Measurements from ENCODE around the gene BAZ1B.
"Not testable (repeated sequence)": the region's sequence is repeated elsewhere in the genome, so short reads cannot be mapped to it uniquely, and the experiment has no call there.

BAZ1B gene

GRCh38 chr7:73541722-73542121, 19.6 kb upstream of the BAZ1B start:
- DNase-seq (ENCODE audit: low spot score), result no peak

- DNase-seq (ENCODE audit: low spot score), result no peak
Observed at GRCh38 chr7:73539709-73540108, 17.6 kb upstream of the BAZ1B start.

GRCh38 chr7:73538510-73538909, 16.4 kb upstream of the BAZ1B start:
- not testable (repeated sequence) for DNase-seq (ENCODE audit: low spot score)

GRCh38 chr7:73537051-73537450, 15.0 kb upstream of the BAZ1B start:
- DNase-seq (ENCODE audit: low spot score), result no peak

GRCh38 chr7:73536479-73536878, 14.4 kb upstream of the BAZ1B start:
- DNase-seq (ENCODE audit: low spot score), result no peak

- not testable (repeated sequence) for DNase-seq (ENCODE audit: low spot score)
Observed at GRCh38 chr7:73535918-73536317, 13.8 kb upstream of the BAZ1B start.

GRCh38 chr7:73533742-73534141, 11.6 kb upstream of the BAZ1B start:
- DNase-seq (ENCODE audit: low spot score), result no peak

- DNase-seq (ENCODE audit: low spot score), result no peak
Observed at GRCh38 chr7:73532224-73532623, 10.1 kb upstream of the BAZ1B start.

GRCh38 chr7:73530800-73531199, 8.7 kb upstream of the BAZ1B start:
- DNase-seq (ENCODE audit: low spot score), result no peak

GRCh38 chr7:73526896-73527821, 5.1 kb upstream of the BAZ1B start:
- DNase-seq (ENCODE audit: low spot score), result no peak

- DNase-seq (ENCODE audit: low spot score), result not testable (repeated sequence)
Observed at GRCh38 chr7:73526158-73526494, 4.0 kb upstream of the BAZ1B start.

- peak; percentile 56 for DNase-seq (ENCODE audit: low spot score)
Observed at GRCh38 chr7:73521636-73522104, 423 bp downstream of the BAZ1B start.

- peak; percentile 32 for DNase-seq (ENCODE audit: low spot score)
Observed at GRCh38 chr7:73520673-73521635, 1.1 kb downstream of the BAZ1B start.

- DNase-seq (ENCODE audit: low spot score), result no peak
Observed at GRCh38 chr7:73519867-73520672, 2.0 kb downstream of the BAZ1B start.

- no peak for DNase-seq (ENCODE audit: low spot score)
Observed at GRCh38 chr7:73518470-73518869, 3.6 kb downstream of the BAZ1B start.

GRCh38 chr7:73517241-73517995, 4.7 kb downstream of the BAZ1B start:
- DNase-seq (ENCODE audit: low spot score), result no peak

- no peak for DNase-seq (ENCODE audit: low spot score)
Observed at GRCh38 chr7:73515178-73515577, 6.9 kb downstream of the BAZ1B start.

- no peak for DNase-seq (ENCODE audit: low spot score)
Observed at GRCh38 chr7:73512018-73512780, 9.9 kb downstream of the BAZ1B start.

GRCh38 chr7:73509463-73509862, 12.6 kb downstream of the BAZ1B start:
- DNase-seq (ENCODE audit: low spot score), result no peak

- no peak for DNase-seq (ENCODE audit: low spot score)
Observed at GRCh38 chr7:73507556-73507955, 14.5 kb downstream of the BAZ1B start.
